Measurements from ENCODE around the gene DCC.

DCC gene

DNA sequence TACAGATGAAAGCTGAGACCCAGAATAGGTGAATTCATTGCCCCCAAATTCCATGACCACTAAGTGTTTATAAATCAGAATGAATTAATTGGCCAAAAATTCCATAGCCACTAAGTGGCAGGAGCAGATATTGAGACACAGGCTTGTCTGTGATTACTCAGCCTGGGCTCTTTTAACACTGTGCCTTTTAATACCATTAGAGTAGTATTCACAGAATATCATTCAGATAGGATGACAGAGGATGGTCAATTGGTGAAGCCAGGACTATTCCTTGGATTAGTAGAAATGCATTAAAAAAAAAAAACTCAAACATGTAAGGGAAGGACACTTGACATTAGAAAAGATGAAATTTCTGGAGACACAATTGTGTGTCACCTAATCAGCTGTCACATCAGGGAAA is 698.6 kb downstream of the DCC start:
- DNase-seq (ENCODE audit: low read depth in 2 of 2), result no peak

DNA sequence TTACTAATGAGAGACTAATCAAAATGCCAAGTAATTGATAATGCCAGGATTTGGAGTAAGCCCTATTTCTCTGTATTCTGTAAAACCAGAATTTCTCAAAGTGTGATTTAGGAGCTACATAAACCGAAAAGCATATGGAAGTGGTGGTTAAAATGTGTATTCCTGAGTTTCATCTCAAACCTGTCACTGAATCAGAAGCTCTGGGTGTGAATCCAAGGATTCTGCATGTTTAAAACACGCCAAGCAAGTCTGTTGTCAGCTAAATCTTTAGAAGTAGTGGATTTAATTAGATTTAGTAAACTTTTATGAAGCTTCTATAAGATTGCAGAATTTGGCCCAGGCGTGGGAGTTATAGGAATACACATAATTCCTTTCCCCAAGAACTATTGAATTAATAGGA is 700.3 kb downstream of the DCC start:
- DNase-seq (ENCODE audit: low read depth in 2 of 2), result no peak

DNA sequence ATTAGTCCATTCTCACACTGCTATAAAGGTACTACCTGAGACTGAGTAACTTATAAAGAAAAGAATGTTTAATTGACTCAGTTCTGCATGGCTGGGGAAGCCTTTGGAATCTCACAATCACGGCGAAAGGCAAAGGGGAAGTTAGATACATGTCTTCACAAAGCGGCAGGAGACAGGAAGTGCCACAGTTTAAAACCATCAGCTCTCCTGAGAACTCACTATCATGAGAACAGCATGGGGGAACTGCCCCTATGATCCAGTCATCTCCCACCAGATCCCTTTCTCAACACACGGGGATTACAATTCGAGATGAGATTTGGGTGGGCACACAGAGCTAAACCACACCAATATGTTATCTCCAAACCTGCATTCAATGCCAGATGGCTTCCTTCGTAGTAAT is 716.1 kb downstream of the DCC start:
- no peak for DNase-seq (ENCODE audit: low read depth in 2 of 2)

DNA sequence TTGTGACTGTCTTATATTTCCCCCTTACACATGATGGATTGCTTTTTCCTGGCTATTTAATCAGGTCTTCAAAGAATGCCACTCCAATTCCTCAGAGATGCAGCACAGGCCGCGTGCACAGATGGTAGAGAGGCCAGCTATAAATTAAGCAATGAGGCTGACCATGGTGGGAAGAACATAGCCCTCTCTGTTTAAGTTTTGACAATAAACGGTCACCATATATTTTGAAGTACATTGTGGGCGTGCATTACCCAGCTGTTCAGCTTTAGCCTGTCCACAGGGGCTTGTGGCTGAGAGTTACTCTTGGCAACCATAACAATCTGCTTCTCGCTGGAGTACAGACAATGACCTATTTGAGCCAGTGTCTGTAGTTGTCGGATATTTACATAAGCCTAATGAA is 730.8 kb downstream of the DCC start:
- DNase-seq (ENCODE audit: low read depth in 2 of 2), result no peak

DNA sequence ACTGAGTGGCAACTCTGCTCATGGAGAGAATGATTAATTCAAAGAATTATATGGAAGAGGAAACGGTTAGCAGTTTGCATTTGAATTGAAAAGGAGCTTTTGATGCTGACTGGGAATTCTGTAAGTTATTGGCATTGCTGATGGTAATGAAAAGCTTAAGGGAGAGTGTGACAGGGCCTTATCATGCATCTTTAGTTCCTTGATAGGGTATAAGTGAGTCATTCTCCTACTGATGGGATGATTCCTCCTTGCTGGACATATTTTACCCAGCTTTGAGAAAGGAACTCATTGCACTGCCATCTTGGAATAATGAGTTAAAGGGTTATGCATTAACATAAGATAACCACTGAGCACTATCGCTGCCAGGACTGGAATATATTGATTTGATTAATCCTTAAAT is 740.7 kb downstream of the DCC start:
- DNase-seq (ENCODE audit: low read depth in 2 of 2), result no peak

DNA sequence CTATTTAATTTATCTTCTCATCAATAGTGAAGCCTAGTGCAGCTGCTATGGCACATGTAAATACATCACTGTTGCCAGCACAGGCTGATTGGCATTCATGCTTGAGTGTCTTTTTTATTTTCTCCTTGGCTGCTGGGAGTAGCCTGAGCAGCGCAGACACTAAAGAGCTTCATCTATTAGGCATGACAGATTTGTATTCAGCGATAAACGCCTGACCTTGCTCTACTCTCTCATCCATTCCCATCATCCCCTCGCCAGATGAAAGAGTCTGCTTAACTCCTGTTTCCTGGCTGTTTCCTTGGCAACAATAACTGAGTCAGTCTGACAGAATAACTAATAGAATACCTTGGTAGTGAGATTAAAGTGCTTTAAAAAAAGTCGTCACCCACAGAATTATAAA is 753.6 kb downstream of the DCC start:
- no peak for DNase-seq (ENCODE audit: low read depth in 2 of 2)

DNA sequence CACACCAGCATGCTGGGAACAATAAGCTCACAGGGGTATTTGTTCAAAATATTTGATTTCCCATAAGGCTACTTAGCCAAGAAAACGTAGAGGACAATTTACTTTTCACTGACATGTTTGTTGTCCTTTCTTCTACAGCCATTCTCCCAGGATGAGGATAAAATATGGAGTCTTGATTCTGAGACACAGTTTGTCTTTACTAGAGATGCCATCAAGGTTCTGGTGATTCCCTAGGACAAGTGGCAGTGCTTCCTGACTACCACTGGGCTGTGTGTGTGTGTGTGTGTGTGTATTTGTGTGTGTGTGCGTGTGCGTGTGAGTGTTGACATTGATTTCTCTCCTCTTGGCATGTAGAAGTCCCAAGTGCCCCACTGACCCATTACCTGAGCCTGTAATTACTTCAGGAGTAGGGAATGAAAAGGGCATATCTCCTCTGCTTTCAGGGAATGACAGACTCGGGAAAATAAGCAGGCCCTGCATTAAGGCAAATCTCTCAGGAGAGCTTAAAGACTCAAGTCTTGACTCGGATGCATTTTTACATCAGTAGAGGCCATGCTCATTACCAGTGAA is 761.6 kb downstream of the DCC start:
- no peak for DNase-seq (ENCODE audit: low read depth in 2 of 2)

DNA sequence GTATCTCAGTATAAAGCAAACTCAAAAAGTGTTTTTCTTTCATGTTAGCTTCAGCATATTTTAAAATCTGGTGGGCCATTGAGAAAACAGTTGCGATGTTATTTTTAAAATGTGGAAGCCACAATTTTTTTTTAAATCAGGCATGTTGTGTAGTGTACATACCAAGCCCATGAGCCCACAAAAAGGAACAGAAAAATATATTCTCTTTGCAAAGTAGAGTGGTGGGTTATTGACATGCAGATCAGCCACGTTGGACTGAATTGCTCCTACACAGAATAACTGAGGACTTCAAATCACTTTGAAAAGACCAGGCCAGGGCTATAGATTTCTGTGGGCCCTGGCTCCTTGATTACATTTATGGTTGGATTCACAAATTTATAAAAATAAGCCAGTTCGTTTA is 774.4 kb downstream of the DCC start:
- DNase-seq (ENCODE audit: low read depth in 2 of 2), result no peak

DNA sequence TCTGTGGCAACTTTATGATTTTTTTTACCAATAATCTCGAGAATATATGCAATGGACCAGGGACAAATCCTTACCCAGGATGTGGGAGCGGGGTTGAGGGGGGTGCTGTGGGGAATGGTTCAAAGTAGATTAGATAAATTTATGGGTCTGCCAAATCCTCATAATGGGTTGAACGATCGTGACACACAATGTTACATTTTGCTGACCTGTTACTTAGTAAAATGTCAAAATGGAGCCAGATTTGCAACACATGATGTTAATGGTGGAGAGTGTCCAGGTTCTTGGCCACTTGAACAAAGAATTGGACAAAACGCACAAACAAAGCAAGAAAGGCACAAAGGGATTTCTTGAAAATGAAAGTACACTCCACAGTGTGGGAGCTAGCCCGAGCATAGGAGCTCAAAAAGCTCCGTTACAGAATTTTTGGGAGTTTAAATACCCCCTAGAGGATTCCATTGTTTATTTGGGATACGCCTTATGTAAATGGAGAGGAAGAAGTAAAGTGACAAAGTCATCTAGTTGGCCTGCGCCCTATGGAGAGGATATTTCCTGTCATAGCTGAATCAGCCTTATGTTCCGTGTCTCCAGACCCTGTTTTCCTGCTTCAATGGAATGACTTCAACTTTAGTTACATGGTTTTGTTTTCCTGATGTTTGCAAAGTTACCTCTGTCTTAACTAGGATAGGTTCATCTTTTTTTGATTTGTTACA is 776.0 kb downstream of the DCC start:
- no peak for DNase-seq (ENCODE audit: low read depth in 2 of 2)

DNA sequence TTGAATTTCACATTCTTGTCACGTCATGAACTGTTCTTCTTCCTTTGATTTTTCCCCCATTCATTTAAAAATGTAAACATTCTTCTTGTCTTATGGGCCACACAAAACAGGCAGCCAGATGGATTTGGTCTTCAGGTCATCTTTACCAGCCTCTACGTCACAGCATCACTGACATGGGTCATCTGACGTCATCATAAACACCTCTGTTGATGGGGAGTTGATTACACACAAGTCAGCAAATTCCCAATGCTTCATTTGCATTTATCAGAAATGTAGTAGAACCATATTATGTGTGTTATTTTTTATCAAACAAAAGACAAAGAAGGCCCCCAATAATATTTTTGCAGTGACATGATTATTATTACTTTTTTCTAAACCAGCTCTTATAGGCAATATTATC is 777.9 kb downstream of the DCC start:
- DNase-seq (ENCODE audit: low read depth in 2 of 2), result no peak

DNA sequence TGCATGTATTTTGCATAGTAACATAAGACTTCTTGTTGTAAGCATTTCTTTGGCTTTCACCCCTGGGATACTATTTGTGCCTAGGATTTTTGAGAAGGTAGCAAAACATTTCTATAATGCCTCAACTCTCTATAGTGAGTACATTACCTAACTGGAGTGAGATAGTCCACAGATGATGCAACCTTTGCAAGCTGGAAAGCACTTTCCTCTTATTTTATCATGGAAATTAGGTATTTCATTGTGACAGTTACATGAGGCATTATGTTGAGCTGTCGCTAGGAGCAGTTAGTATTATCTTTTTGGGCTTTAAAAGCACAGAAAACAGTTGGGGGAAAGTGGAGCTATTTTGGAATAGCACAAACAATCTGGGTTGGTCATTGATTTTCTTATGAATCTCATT is 786.2 kb downstream of the DCC start:
- no peak for DNase-seq (ENCODE audit: low read depth in 2 of 2)

DNA sequence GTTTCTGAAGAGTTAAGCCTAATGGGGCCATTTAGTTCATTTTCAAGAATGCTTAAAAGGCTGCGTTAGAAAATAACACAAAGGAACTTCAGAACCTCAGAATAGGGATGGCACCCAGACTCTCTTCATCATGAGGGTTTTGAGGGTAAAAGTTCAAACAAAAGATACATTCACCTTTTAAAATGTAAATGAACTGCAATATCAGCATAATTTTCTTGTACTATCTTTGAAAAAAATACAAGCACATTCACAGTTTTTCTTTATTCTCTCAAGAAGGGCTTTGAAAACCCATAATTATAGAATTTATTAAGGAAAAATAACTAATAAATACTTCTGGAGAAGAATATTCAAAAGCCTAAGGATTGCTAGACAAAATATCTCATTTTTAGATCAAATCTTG is 791.0 kb downstream of the DCC start:
- DNase-seq (ENCODE audit: low read depth in 2 of 2), result no peak

DNA sequence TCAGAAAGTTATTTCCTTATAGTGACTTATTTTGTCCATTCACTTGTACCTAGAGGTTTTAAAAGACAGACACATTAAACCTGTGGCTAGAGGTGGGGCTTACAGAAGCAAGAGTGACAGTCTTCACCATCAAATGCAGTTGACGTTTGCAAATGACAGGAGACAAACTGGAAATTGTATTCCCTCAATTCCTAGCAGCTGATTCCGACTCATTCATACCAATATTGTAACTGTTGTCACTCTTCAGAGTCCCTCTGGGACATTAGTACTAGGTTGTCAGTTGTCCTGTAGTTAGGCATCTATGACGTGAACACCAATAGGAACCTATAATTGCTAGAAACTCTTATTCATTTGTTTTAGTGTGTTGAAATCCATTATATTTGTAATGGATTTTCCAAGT is 794.7 kb downstream of the DCC start:
- no peak for DNase-seq (ENCODE audit: low read depth in 2 of 2)

DNA sequence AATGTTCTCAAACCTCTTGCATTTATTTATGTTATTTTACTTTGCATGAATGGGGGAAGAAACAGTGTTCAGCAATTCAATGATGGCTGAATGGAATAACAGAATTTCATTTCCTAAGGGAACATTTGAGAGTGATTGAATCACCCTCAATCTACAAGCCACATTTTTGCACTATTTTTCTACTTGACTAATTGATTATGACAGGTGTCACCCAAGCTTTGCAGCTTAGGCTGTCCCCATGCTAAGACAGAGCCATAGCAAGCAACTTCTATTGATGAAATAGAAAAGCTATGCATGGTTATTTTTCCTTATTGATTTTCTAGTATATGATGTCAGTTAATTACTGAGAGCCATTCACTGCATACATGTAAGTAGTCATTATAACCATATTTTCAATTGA is 795.7 kb downstream of the DCC start:
- DNase-seq (ENCODE audit: low read depth in 2 of 2), result no peak

DNA sequence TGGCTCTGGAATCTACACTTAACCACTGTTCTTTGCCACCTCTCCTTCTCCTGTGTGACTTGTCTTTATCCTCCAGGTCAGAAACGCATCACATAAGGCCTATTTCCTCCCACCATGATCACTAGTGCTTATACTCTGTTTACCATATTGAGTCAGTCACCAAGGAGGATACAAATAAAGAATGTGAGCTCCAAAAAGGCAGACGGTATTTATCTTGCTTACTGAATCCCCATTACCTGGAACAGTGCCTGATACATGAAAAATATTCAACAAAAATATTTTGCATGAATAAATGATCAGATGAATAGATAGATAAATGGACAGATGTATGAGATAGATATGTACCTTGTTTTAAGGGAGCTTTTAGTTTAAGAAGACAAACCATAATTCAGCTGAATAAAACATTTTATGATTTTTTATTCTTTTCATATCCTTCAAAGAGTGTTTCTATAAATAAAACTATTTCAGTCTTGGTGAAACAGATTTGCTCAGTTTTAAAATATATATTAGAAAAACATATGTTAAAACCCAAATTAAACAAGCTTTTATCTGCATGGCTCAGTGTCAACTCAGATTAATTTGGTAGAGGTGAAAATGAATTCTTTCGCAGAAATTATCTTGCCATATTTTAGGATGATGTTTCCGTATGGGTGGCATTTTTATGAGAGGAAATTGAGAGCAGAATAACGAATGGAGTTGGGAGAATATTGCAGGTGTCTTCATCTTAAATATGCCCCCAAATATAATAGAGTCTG is 799.9 kb downstream of the DCC start:
- DNase-seq (ENCODE audit: low read depth in 2 of 2), result no peak

DNA sequence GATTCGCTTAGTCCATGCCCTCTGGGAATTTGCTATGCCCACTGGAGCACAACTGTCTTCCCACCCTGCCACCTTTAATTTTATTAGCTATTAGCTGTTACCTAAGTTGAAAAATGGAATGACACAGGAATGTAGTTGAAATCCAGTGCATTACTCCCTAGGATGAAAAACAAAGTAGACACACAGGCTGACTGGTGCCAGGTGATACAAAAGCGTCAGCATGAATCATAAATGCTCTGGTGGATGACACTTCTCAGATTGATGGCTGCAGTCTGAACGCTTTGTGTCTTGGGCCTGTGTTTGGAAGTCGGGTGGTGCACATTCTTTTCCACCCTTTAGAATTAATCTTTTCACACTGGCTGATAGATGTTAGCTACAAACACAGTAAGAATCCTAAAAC is 802.0 kb downstream of the DCC start:
- no peak for DNase-seq (ENCODE audit: low read depth in 2 of 2)

DNA sequence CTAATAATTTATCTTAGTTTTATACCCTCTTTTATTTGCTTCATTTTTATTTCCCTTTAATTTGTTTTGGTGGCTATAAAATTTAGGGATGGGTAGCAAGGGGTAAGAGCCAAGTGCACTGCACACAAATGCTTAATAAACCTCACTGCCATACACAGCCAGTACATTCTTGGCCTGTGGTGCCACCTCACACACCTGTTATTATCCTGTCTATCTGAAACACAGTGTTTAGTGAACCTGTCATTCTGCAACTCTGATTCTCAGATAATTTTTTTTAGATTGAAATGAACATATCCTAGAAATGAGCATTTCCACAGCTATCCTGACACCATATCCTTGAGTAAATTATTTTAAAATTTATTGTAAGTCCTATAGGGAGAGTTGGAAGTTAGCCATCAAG is 807.5 kb downstream of the DCC start:
- no peak for DNase-seq (ENCODE audit: low read depth in 2 of 2)

DNA sequence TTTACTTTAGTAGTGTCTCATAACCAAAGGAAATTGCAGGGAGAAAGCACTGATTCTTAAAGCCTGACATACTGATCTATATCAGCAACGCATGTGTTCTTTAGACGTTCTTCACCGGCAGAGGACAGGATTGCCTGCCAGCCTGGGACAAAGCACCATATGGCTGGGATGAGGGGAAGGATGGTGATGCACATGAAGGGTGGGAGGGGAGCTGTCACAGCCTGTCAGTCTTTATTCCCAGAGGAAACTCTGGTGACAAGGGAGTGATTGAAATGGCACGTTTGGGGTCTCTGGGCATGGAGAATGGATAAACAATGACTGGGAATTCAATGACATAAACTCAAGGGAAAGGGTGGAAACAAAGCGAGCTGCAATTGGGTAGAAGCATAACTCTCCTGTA is 808.1 kb downstream of the DCC start:
- no peak for DNase-seq (ENCODE audit: low read depth in 2 of 2)

DNA sequence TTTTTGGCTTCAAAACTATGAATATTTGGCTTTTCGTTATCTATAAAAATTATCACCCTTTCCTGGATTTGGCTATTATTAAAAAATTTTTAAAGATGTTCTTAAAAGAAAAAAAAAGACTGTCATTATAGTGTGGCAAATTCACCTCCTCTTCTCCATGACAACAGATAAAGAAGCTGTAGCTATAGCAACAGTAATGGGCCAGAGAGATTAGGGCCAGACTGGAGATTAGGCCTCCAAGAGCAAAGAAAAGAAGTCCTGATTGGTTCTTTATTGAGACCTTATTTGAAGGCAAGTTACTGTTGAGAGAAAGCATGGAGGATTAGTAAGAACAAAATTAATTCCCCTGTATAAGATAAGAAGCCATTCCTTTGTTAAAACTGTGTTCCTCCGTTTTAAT is 812.5 kb downstream of the DCC start:
- no peak for DNase-seq (ENCODE audit: low read depth in 2 of 2)

DNA sequence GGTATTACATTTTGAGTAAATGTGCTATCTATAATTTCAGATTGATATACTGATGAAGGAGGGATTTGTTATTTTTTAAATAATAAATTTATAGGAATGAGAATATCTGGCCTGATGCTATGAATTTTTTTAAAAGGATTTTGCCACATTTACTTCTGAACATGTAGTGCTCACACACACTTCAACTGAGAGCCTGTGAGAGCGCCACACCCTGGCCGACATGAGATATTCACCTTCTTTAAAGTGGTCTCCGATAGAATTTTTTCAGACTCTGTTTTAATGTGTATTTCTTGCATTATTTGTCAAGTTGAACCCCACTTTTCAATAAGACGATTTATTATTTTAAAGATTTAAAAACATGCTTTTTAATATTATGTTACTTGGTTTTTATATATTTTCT is 813.3 kb downstream of the DCC start:
- DNase-seq (ENCODE audit: low read depth in 2 of 2), result no peak

DNA sequence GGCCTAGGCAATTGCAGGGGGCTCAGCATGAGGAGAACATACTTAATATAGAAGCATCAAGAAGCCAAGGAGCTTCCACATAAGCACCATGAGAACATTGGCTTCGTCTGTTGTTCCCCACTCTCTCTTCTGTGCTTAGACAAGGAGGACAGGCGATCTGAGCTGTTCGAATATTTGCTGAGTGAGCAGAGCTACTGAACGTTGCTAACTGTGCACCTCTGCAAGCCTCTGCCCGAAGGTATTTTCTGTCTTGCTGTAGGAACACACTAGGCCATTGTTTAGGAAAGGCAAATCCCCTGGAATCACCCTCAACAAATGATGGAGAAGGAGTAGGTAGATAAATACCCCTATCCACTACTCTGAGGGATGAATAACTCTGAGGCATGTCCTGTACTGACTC is 813.8 kb downstream of the DCC start:
- DNase-seq (ENCODE audit: low read depth in 2 of 2), result no peak

DNA sequence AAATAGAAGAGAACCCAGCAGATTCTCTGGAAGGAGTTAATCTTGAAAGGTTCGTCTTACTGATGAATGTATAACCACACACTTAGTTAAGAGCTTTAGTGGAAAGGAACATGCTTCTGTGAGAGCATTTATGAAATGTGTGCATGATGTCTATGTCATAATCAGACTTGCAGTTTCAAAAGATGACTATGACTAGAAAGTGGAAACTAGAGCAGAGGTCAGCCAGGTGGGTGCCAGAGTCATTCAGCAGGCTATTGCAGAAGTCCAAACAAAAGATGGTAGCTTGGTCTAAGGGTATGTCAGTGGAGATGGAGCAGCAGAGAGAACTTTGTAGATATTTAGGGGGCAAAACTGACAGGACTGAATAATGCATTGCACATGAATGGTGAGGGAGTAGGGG is 825.8 kb downstream of the DCC start:
- DNase-seq (ENCODE audit: low read depth in 2 of 2), result no peak

DNA sequence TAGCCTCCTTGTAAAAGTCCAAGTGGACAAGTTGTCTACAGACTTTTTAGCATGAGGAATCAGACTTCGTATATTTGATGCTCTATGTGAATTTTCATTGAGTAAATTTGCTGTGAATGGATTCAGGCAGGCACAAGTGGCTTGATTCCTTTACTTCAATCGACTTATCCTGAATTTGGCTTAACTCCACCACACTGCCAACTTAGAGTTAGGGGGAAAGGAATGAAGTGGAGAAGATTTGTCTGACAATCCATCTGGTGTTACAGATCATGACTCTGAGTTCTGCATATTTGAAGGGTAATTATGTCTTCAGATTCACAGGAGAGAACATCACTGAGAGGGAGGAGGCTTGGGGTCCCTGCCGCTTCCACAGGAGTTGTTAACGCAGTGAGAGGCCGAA is 829.3 kb downstream of the DCC start:
- no peak for DNase-seq (ENCODE audit: low read depth in 2 of 2)

All from fibroblast of skin of left quadriceps (primary cell).